NB4 (cell line): ENCODE data around the gene AZU1.

Source experiments
- CTCF ChIP-seq: IDR thresholded peaks from one replicate; pipeline ENCODE4 v1.5.1; 2012; ENCODE audit warnings: low read depth, low read length
- MAX ChIP-seq: IDR thresholded peaks from 2 replicates; pipeline ENCODE4 v1.6.1; 2011; ENCODE audit warnings: low read depth, low read length
- POLR2A ChIP-seq: IDR thresholded peaks from 2 replicates; pipeline ENCODE4 v1.6.1; 2011; ENCODE audit warnings: mild to moderate bottlenecking; ENCODE audit not compliant: insufficient read length; ENCODE audit errors: extremely low read depth

GRCh38 chr19:850979-851335, 23.3 kb downstream of the AZU1 start:
- TF ChIP-seq CTCF (no peak), POLR2A (no peak), MAX (no peak)
